ENCODE results near the gene MAP3K8. TPM values are rescaled to one million over a fixed set of nuclear protein-coding genes. Genes with fewer than 3 reads are reported as not detected.

Gene MAP3K8
- total RNA-seq, 1 experiment from 2014 or later: 4.8 TPM

DNA sequence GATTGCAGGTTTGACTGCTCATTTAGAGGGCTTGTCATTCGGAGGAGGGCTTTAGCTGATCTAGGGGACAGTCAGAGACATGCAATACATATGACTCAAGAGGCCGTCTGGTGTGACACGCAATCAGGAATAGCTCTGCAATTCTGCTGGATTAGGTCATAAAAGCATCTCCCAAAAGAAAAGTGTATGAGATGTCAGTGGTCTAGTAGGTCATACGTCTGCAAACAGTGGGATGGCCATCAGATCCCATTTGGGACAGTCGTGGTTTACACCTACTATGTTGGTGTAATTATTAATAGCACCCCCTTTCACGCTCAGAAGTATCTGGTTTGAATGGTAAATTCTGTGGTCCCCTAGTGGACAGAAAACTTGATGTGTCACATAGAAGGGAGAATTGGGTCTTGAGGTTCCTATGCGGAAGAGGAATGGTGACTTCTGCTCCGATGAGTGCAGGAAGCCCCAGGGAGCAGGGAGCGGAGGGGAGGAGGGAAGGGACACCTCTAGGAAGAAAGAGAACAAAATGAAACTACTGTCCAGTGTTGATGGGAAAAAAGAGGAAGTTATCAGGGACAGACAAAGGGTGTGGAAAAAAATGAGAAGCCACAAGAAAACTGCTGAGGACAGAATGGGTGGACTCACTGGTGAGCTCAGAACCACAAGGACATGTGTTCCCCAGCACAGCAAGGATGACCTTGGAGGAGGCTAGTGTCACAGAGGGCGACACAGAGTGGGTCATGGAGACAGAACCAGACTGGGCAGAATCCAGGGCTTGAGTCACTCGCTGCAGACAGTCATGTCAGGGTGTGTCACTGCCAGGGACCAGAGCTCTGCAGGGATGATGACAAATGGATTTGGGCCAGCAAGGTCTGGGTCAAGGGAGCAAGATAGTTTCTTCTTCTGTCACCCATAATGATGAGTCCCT, 59.9 kb downstream of the MAP3K8 start:
- TF ChIP-seq CTCF (IDR thresholded peaks at IDR 0.05) (peak; percentile 16; the same call in 1 of the 2 replicates), TCF7L2 (IDR thresholded peaks at IDR 0.05; ENCODE audit: low read depth, low read length) (no peak), POLR2AphosphoS5 (IDR thresholded peaks at IDR 0.05; ENCODE audit: low read depth, low read length) (no peak), REST (IDR thresholded peaks at IDR 0.05; ENCODE audit: insufficient read depth in 1 of 2, low read depth in 2 of 2, low read length in 1 of 2) (no peak), SIN3A (IDR thresholded peaks at IDR 0.05; ENCODE audit: borderline replicate concordance, insufficient read depth, low read depth, low read length) (no peak)
- in situ Hi-C loops (cut with HindIII; ENCODE audit: low pct_unique_long_range_greater_than_20kb, low sequenced_read_pairs): no loop called here
- no peaks in the 10 kb centered on the region for H3K9me3 ChIP-seq (ENCODE audit: control insufficient read depth, insufficient read depth, low read depth, low read length)

DNA sequence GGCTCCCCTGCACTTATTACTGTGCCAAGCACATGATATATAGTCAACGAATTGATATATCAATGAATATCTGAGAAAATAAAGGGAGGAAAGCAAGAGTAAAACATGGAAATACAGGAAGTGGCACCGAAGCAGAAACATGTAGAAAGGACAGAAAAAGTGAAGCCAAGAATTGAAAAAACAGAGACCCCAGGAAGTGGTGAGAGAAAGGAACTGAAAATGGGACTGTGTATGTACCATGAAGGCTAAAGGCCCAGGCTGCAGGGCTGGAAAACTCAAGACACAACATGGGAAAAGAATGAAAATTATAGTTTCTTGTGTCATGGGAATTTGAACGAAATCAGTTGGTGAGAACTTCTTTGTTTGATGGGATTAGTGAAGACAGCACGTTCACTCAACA, 60.6 kb downstream of the MAP3K8 start:
- no peak for ATAC-seq
- Histone ChIP-seq H3K36me3 (ENCODE audit: control insufficient read depth, insufficient read depth, low read length) (no peaks in the 10 kb centered on the region), H3K9me3 (ENCODE audit: control insufficient read depth, insufficient read depth, low read depth, low read length) (no peaks in the 10 kb centered on the region), H3K27ac (ENCODE audit: low read length) (no peak overlapping the region), H3K27me3 (ENCODE audit: control insufficient read depth, insufficient read depth, low read length) (no peaks in the 10 kb centered on the region), H3K4me3 (ENCODE audit: low read depth in 2 of 2, low read length in 2 of 2) (no peak overlapping the region), H3K4me1 (ENCODE audit: control insufficient read depth, insufficient read depth, low read length) (no peaks in the 10 kb centered on the region)
- ChIA-PET POLR2A (no interaction called here), CTCF (no interaction called here)
- intact Hi-C loops (cut with micrococcal nuclease; ENCODE audit: unreplicated experiment) (no loop called here), in situ Hi-C loops (cut with HindIII; ENCODE audit: low pct_unique_long_range_greater_than_20kb, low sequenced_read_pairs) (no loop called here)
- no peak for DNase-seq (ENCODE audit: low read depth, low spot score)
- no TSS peak for BruUV-seq (replicated peaks)
- TF ChIP-seq TCF7L2 (IDR thresholded peaks at IDR 0.05; ENCODE audit: low read depth, low read length) (no peak), POLR2AphosphoS5 (IDR thresholded peaks at IDR 0.05; ENCODE audit: low read depth, low read length) (no peak), CTCF (IDR thresholded peaks at IDR 0.05) (no peak), REST (IDR thresholded peaks at IDR 0.05; ENCODE audit: insufficient read depth in 1 of 2, low read depth in 2 of 2, low read length in 1 of 2) (no peak), SIN3A (IDR thresholded peaks at IDR 0.05; ENCODE audit: borderline replicate concordance, insufficient read depth, low read depth, low read length) (no peak)

More for the DNA sequence above, 59.9 kb downstream of the MAP3K8 start:
- ChIA-PET CTCF (no interaction called here), POLR2A (no interaction called here)
- Histone ChIP-seq H3K27me3 (ENCODE audit: control insufficient read depth, insufficient read depth, low read length) (no peaks in the 10 kb centered on the region), H3K4me1 (ENCODE audit: control insufficient read depth, insufficient read depth, low read length) (no peaks in the 10 kb centered on the region), H3K36me3 (ENCODE audit: control insufficient read depth, insufficient read depth, low read length) (no peaks in the 10 kb centered on the region), H3K27ac (ENCODE audit: low read length) (no peak overlapping the region), H3K4me3 (ENCODE audit: low read depth in 2 of 2, low read length in 2 of 2) (no peak overlapping the region)
- intact Hi-C loops (cut with micrococcal nuclease; ENCODE audit: unreplicated experiment): no loop called here
- no peak for ATAC-seq
- DNase-seq (ENCODE audit: low read depth, low spot score): no peak
- BruUV-seq (replicated peaks): no TSS peak

Data from Panc1 (cell line).